A673 (cell line): ENCODE measurements around the gene CYP17A1. TPM values are rescaled to one million over a fixed set of nuclear protein-coding genes. Genes with fewer than 3 reads are reported as not detected.
"Not testable (repeated sequence)": the region's sequence is repeated elsewhere in the genome, so short reads cannot be mapped to it uniquely, and the experiment has no call there.

Experiments
- BruUV-seq: library from RNA; stranded (reverse); fragments of 400-500 nt; replicated peaks from 2 replicates; lab custom pipeline; 2021; lab: Mats Ljungman, UMichigan
- CTCF ChIA-PET: fragments of 300-600 bp; sonication (Branson Sonifier 250); formaldehyde crosslinking; loops from one replicate; lab custom pipeline; 2022; ENCODE audit warnings: antibody characterized with exemption; lab: Charles Lee
- POLR2A ChIA-PET: fragments of 300-600 bp; sonication (Branson Sonifier 250); formaldehyde crosslinking; loops from one replicate; lab custom pipeline; 2022; ENCODE audit warnings: antibody characterized with exemption; ENCODE audit not compliant: low non-redundant PET; lab: Charles Lee
- DNase-seq: peaks from one replicate; pipeline ENCODE4 v3.0.0-alpha.2; 2015; ENCODE audit warnings: low spot score
- H3K27ac ChIP-seq: fragments of 200-600 bp; sonication (generic); 2 replicates; pipeline ENCODE4 v1.5.1; 2016; ENCODE audit warnings: mixed run types, low read depth, mild to moderate bottlenecking, mixed read lengths, antibody characterized with exemption, low read length; ENCODE audit not compliant: poor library complexity, severe bottlenecking
- H3K27me3 ChIP-seq: fragments of 200-600 bp; sonication (generic); replicated peaks from 2 replicates; pipeline ENCODE4 v1.6.1; 2017; ENCODE audit warnings: mixed run types, low read depth, mild to moderate bottlenecking, mixed read lengths, antibody characterized with exemption, low read length; ENCODE audit not compliant: insufficient read depth, poor library complexity
- H3K36me3 ChIP-seq: fragments of 200-600 bp; sonication (generic); 2 replicates; pipeline ENCODE4 v1.6.1; 2016; ENCODE audit warnings: mixed run types, mild to moderate bottlenecking, mixed read lengths, antibody characterized with exemption, low read length; ENCODE audit not compliant: insufficient read depth, poor library complexity, severe bottlenecking
- H3K4me1 ChIP-seq: fragments of 200-600 bp; sonication (generic); 2 replicates; pipeline ENCODE4 v1.6.1; 2017; ENCODE audit warnings: mixed run types, mild to moderate bottlenecking, mixed read lengths, antibody characterized with exemption, low read length; ENCODE audit not compliant: insufficient read depth, poor library complexity, severe bottlenecking
- H3K4me3 ChIP-seq: fragments of 200-600 bp; sonication (generic); 2 replicates; pipeline ENCODE4 v1.5.1; 2016; ENCODE audit warnings: low read depth, mixed run types, mild to moderate bottlenecking, mixed read lengths, low read length; ENCODE audit not compliant: poor library complexity, severe bottlenecking
- H3K9me3 ChIP-seq: fragments of 200-600 bp; sonication (generic); 2 replicates; pipeline ENCODE4 v1.6.1; 2016; ENCODE audit warnings: mixed run types, low read depth, mild to moderate bottlenecking, mixed read lengths, antibody characterized with exemption, low read length; ENCODE audit not compliant: poor library complexity, severe bottlenecking
- CTCF ChIP-seq: fragments of 300-800, 200-600 bp; sonication (generic); conservative IDR thresholded peaks from 2 replicates; pipeline ENCODE4 v1.5.1; 2017; ENCODE audit warnings: low read depth, mild to moderate bottlenecking, antibody characterized with exemption, low read length, moderate library complexity, mixed read lengths
- EZH2 ChIP-seq: fragments of 200-600 bp; sonication (generic); IDR thresholded peaks from 2 replicates; pipeline ENCODE4 v1.6.1; 2017; ENCODE audit warnings: borderline replicate concordance, low read depth, mild to moderate bottlenecking, mixed read lengths, antibody characterized with exemption, low read length; ENCODE audit not compliant: poor library complexity, severe bottlenecking
- intact Hi-C: fragments of 100-400 bp; cut with micrococcal nuclease; formaldehyde crosslinking; loops from one replicate; pipeline ENCODE4 v1.10.0; 2022; ENCODE audit not compliant: unreplicated experiment
- total RNA-seq: library from RNA; stranded (reverse); gene quantifications from 2 replicates; pipeline ENCODE4 v1.2.3, GENCODE V29; 2021

Gene CYP17A1
- total RNA-seq, 1 experiment from 2014 or later = not detected

GRCh38 chr10:102850025-102850518 lies 12.9 kb upstream of the CYP17A1 start:
- CTCF ChIA-PET = no interaction called here
- no peak for TF ChIP-seq CTCF
- no peaks in the 10 kb centered on the region for H3K27me3 ChIP-seq

GRCh38 chr10:102845352-102845902 lies 8.2 kb upstream of the CYP17A1 start:
- no peak for TF ChIP-seq EZH2
- TF ChIP-seq CTCF = no peak
- Histone ChIP-seq H3K27ac (no peak overlapping the region), H3K4me1 (no peaks in the 10 kb centered on the region), H3K27me3 (no peaks in the 10 kb centered on the region), H3K36me3 (no peaks in the 10 kb centered on the region), H3K9me3 (no peaks in the 10 kb centered on the region), H3K4me3 (no peak overlapping the region)
- no peak for DNase-seq
- intact Hi-C loops = no loop called here
- ChIA-PET CTCF (no interaction called here), POLR2A (no interaction called here)
- no TSS peak for BruUV-seq

More at GRCh38 chr10:102850025-102850518, 12.9 kb upstream of the CYP17A1 start:
- H3K4me1 ChIP-seq = no peaks in the 10 kb centered on the region
- POLR2A ChIA-PET = interaction anchor here (0.6 kb wide), 1 partner anchor 529 kb away, joined by 5 read pairs; no protein-coding TSS in a partner anchor
- no TSS peak for BruUV-seq
- intact Hi-C loops = no loop called here
- H3K27ac ChIP-seq = no peak overlapping the region
- no peak for DNase-seq
- H3K36me3 ChIP-seq = no peaks in the 10 kb centered on the region
- no peak overlapping the region for H3K4me3 ChIP-seq
- no peaks in the 10 kb centered on the region for H3K9me3 ChIP-seq

- CTCF ChIA-PET, H3K4me1 ChIP-seq, H3K27me3 ChIP-seq, H3K4me3 ChIP-seq, BruUV-seq, H3K36me3 ChIP-seq, H3K9me3 ChIP-seq, H3K27ac ChIP-seq, DNase-seq, intact Hi-C loops, POLR2A ChIA-PET: not testable (repeated sequence)
These were observed 7.1 kb upstream of the CYP17A1 start for GRCh38 chr10:102844190-102844776.

GRCh38 chr10:102843139-102843538 lies 5.9 kb upstream of the CYP17A1 start:
- intact Hi-C loops, CTCF ChIA-PET, H3K27me3 ChIP-seq, H3K27ac ChIP-seq, H3K9me3 ChIP-seq, H3K36me3 ChIP-seq, H3K4me3 ChIP-seq, DNase-seq, POLR2A ChIA-PET, BruUV-seq, H3K4me1 ChIP-seq: not testable (repeated sequence)
